CD4-positive, alpha-beta T cell treated with Interleukin-17A for 1 hour (primary cell): ENCODE measurements around the gene ANO3.

Source experiments
- DNase-seq: peaks from one replicate; pipeline ENCODE4 v3.0.0-alpha.2; 2020

ANO3 gene

GRCh38 chr11:26365284-26365683 is 33.4 kb downstream of the ANO3 start:
- DNase-seq, result no peak

- DNase-seq, result no peak
Measured at GRCh38 chr11:26377619-26378018, 45.7 kb downstream of the ANO3 start.

- DNase-seq, result no peak
Measured at GRCh38 chr11:26399336-26399735, 67.4 kb downstream of the ANO3 start.

- DNase-seq, result no peak
Measured at GRCh38 chr11:26410706-26411366, 78.9 kb downstream of the ANO3 start.

GRCh38 chr11:26412955-26413354 is 81.0 kb downstream of the ANO3 start:
- DNase-seq, result no peak

DNA sequence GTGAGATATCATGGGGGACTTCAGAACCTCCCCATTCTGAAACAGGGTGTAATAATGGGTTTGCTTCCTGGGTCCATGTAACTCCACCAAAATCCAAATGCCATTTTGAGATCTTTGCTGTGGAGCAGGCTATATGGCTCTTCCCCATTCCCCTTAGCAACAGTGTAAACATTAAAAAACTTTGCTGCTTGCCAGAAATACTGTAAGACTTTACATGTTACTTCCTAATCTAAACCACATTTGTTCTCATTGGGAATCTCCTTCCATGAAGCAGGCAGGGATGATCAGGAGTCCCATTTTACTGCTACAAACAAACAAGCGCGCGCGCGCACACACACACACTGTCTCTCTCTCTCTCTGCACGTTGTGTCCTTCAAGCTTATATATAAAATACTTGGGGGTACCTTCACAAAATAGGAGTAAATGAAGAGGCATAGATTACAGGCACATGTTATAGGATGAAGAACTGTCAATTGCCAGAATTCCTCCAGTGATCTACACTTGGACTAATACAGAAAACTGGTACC is 86.5 kb downstream of the ANO3 start:
- no peak for DNase-seq

DNA sequence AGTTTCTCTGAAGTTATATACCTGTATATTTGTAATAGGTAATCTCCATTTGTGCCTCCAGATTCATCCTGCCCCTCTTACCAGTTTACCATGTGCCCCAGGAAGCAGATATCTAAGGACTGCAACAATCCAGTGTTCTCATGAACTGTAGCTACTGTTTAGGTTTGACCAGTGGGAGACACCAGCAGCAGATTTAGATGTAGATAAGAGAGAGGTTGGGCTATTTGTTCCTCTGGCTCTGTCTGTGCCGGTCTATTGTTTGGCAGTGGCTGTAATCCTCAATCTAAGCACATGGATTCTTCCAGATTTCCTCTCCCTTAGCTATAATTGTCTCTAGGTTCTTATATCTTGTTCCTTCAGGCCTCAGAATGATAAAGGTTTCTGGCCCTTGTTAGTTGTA is 88.4 kb downstream of the ANO3 start:
- DNase-seq, result no peak

DNA sequence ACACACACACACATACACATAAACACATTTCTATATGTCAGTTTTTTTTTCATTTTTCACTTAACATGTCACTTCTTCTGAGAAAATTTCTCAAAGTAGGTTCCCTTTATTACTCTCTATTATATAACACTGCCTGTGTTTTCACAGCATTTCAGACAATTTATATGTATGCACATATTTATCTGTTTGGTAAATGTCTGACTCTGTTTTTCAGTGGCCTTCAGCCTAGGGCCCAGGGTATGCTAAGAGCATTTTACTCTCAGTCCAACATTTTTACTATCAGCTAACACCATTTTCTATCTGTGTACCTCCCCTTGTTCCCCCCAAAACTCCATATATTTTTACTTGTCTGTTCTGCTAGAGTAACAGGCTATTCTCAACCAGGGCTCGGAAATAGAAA is 92.3 kb downstream of the ANO3 start:
- no peak for DNase-seq

DNA sequence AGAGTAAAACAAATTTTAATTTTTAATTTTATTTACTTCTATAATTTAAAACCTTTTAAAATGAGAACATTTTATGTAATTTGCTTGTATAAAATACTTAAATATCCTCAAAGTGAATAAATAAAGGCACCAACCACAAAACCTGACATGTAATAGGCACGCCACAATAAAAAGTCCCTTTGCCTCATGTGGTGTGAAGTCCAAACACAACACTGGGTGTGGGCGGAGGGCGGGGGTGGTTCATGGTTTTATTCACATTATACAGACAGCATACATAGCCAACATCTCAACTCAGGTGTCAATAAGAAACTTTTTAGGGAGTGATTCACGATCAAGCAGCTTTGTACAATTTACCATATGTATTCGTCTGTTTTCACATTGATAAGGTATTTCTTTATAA is 107.9 kb downstream of the ANO3 start:
- DNase-seq, result no peak

GRCh38 chr11:26442131-26442530 is 110.2 kb downstream of the ANO3 start:
- DNase-seq, result no peak

DNA sequence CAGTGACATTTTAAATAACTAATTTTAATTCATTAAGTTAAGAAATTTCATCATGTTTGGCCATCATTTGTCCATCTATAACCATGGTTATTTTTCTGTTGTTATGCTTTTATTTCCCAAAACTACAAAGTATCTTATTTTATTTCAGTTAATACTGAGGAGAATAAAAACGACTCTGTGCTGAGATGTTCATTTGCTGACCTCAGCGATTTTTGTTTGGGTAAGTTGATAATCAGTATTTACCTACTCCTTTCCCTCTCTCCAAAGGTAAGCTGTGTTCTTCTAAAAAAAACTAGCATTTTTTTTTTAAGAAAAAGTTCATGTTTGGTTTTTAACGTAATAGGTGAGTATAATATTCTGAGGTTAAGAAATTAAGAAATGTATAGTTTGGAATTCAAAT is 111.7 kb downstream of the ANO3 start:
- no peak for DNase-seq

GRCh38 chr11:26457636-26458035 is 125.7 kb downstream of the ANO3 start:
- no peak for DNase-seq

- DNase-seq, result no peak
Measured at GRCh38 chr11:26465274-26465673, 133.3 kb downstream of the ANO3 start.

- no peak for DNase-seq
Measured at GRCh38 chr11:26467506-26467905, 135.6 kb downstream of the ANO3 start.

- DNase-seq, result no peak
Measured at GRCh38 chr11:26470992-26471391, 139.1 kb downstream of the ANO3 start.

- DNase-seq, result no peak
Measured at GRCh38 chr11:26473216-26474194, 141.6 kb downstream of the ANO3 start.

- DNase-seq, result no peak
Measured at GRCh38 chr11:26474401-26474800, 142.5 kb downstream of the ANO3 start.

GRCh38 chr11:26477396-26477795 is 145.5 kb downstream of the ANO3 start:
- DNase-seq, result no peak

GRCh38 chr11:26478710-26479109 is 146.8 kb downstream of the ANO3 start:
- DNase-seq, result no peak

- DNase-seq, result no peak
Measured at GRCh38 chr11:26480041-26480440, 148.1 kb downstream of the ANO3 start.

GRCh38 chr11:26483108-26483507 is 151.2 kb downstream of the ANO3 start:
- DNase-seq, result no peak

GRCh38 chr11:26490546-26490945 is 158.6 kb downstream of the ANO3 start:
- no peak for DNase-seq

GRCh38 chr11:26493616-26494015 is 161.7 kb downstream of the ANO3 start:
- no peak for DNase-seq

DNA sequence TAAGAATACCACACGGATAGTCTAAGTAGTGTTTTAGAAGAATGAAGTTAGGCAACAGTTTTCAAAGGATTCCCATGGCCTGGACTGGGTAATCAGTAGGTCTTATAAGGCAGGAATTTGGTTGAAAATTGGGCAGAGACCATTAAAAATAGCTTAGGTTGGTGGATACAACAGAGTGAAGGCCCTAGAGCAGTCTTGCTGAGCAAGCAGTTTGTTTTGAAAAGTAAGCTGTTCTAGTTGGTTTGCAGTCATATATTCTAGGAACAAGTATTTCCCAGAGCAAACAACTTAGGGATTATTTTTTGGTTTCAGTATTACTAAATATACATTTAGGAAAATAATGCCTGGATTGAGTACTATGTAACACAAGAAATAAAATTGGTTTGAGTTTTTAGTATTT is 175.3 kb downstream of the ANO3 start:
- no peak for DNase-seq
